Gastroesophageal sphincter (tissue), 4 donors: ENCODE results near the gene MTA1. TPM values are rescaled to one million over a fixed set of nuclear protein-coding genes. Genes with fewer than 3 reads are reported as not detected.

Experiments
- ATAC-seq: fragments of 150-250 bp; one replicate; pipeline ENCODE4 v1.9.1; 2016; ENCODE audit warnings: mild to moderate bottlenecking, moderate library complexity
- H3K27ac ChIP-seq, 4 donors: fragments of 200-600 bp; sonication (generic) in 3 of 4; 1 replicate in 3 of 4; 2 replicates in 1 of 4; pipeline ENCODE4 v1.5.1; 2016 to 2019
- H3K27me3 ChIP-seq: fragments of 200-600 bp; sonication (generic); one replicate; pipeline ENCODE4 v1.5.1; 2019
- H3K36me3 ChIP-seq, 2 donors: fragments of 200-600 bp; sonication (generic); one replicate each; pipeline ENCODE4 v1.5.1; 2019; ENCODE audit warnings: control low read depth in 1 of 2
- H3K4me1 ChIP-seq, 3 donors: fragments of 200-600 bp; sonication (generic); 1 replicate in 2 of 3; 2 replicates in 1 of 3; pipeline ENCODE4 v1.5.1; 2016 to 2019; ENCODE audit warnings: control low read depth in 2 of 3
- H3K4me3 ChIP-seq, 2 donors: fragments of 200-600 bp; sonication (generic); one replicate each; pipeline ENCODE4 v1.5.1; 2019; ENCODE audit warnings: mild to moderate bottlenecking in 1 of 2, moderate library complexity in 1 of 2
- H3K9me3 ChIP-seq, 3 donors: fragments of 200-600 bp; sonication (generic); one replicate each; pipeline ENCODE4 v1.5.1; 2017 to 2019; ENCODE audit warnings: control low read depth in 2 of 3
- CTCF ChIP-seq, 4 experiments: fragments of 200-600 bp in 2 of 4; fragments of 450-650 bp in 2 of 4; sonication (generic) in 1 of 4; IDR thresholded peaks; one replicate each; pipeline ENCODE4 v1.5.1; 2017 to 2019; ENCODE audit warnings: antibody characterized with exemption in 4 of 4, mild to moderate bottlenecking in 2 of 4, moderate library complexity in 2 of 4
- EP300 ChIP-seq: sonication (generic); formaldehyde crosslinking; IDR thresholded peaks from one replicate; pipeline ENCODE4 v1.6.1; 2017; ENCODE audit warnings: antibody characterized with exemption, mild to moderate bottlenecking
- POLR2A ChIP-seq, 2 donors: fragments of 450-650 bp; IDR thresholded peaks; one replicate each; pipeline ENCODE4 v1.6.1; 2017; ENCODE audit warnings: antibody characterized with exemption in 2 of 2, mild to moderate bottlenecking in 2 of 2, moderate library complexity in 1 of 2
- POLR2AphosphoS5 ChIP-seq: sonication (generic); formaldehyde crosslinking; IDR thresholded peaks from one replicate; pipeline ENCODE4 v1.6.1; 2017; ENCODE audit warnings: antibody characterized with exemption
- WGBS, 2 donors: methylation state at CpG; one replicate each; pipeline ENCODE4 v1.1.5; 2018; ENCODE audit warnings: low coverage in 1 of 2; 5-methylcytosine and 5-hydroxymethylcytosine counted together
- total RNA-seq, 4 donors: library from RNA; depleted of rRNA; stranded (reverse); fragments of >200 nt; gene quantifications; one replicate each; pipeline ENCODE4 v1.1.0, GENCODE V29; 2016

Gene MTA1
- total RNA-seq, 4 donors from 2014 or later = 48.0 to 83.5 (median 58.7) TPM

GRCh38 chr14:105467942-105468471, 48.4 kb downstream of the MTA1 start:
- TF ChIP-seq POLR2AphosphoS5 (no peak), EP300 (no peak), CTCF (IDR thresholded peaks at IDR 0.05) (no peak), POLR2A (IDR thresholded peaks at IDR 0.05) (no peak)
- no CpG with 5 or more reads among the region's 22 CpGs for WGBS, 2 donors
- H3K36me3 ChIP-seq = peaks cover 0 to 74% of the 10 kb centered on the region in 2 donors
- H3K4me1 ChIP-seq = peaks cover 3 to 57% (median 37%) of the 10 kb centered on the region in 3 donors
- no peaks in the 10 kb centered on the region for H3K27me3 ChIP-seq
- H3K27ac ChIP-seq = peak overlapping the region in 3 of 4 donors; percentile 78 to 96 (median 92)
- H3K9me3 ChIP-seq = no peaks in the 10 kb centered on the region
- no peak for ATAC-seq
- H3K4me3 ChIP-seq = no peak overlapping the region

GRCh38 chr14:105468621-105469241, 49.1 kb downstream of the MTA1 start:
- WGBS, 2 donors = 20% methylated on average over 1 of the region's 19 CpGs; no CpG with 5 or more reads in 1 of the 2 donors
- TF ChIP-seq CTCF (IDR thresholded peaks at IDR 0.05) (peak in 1 of 4 experiments; percentile 12), POLR2AphosphoS5 (no peak)
- ATAC-seq = peak; percentile 61

GRCh38 chr14:105469456-105470349, 50.1 kb downstream of the MTA1 start:
- no peaks in the 10 kb centered on the region for H3K27me3 ChIP-seq
- H3K4me1 ChIP-seq = peaks cover 3 to 69% (median 49%) of the 10 kb centered on the region in 3 donors
- no CpG with 5 or more reads among the region's 54 CpGs for WGBS, 2 donors
- TF ChIP-seq EP300 (no peak), CTCF (IDR thresholded peaks at IDR 0.05) (no peak), POLR2AphosphoS5 (no peak), POLR2A (IDR thresholded peaks at IDR 0.05) (no peak)
- H3K36me3 ChIP-seq = peaks cover 0 to 57% of the 10 kb centered on the region in 2 donors
- peak overlapping the region in 3 of 4 donors; percentile 78 to 96 (median 92) for H3K27ac ChIP-seq
- ATAC-seq = no peak
- no peaks in the 10 kb centered on the region for H3K9me3 ChIP-seq
- H3K4me3 ChIP-seq = no peak overlapping the region

More at GRCh38 chr14:105468621-105469241, 49.1 kb downstream of the MTA1 start:
- peaks cover 0 to 67% of the 10 kb centered on the region in 2 donors for H3K36me3 ChIP-seq
- no peaks in the 10 kb centered on the region for H3K9me3 ChIP-seq
- H3K4me3 ChIP-seq = no peak overlapping the region
- H3K27ac ChIP-seq = peak overlapping the region; percentile 8 to 96 (median 85)
- peaks cover 3 to 64% (median 45%) of the 10 kb centered on the region in 3 donors for H3K4me1 ChIP-seq
- H3K27me3 ChIP-seq = no peaks in the 10 kb centered on the region

- TF ChIP-seq EP300 (no peak), POLR2A (IDR thresholded peaks at IDR 0.05) (no peak), POLR2AphosphoS5 (no peak), CTCF (IDR thresholded peaks at IDR 0.05) (no peak)
- H3K27ac ChIP-seq = peak overlapping the region in 3 of 4 donors; percentile 92 to 99 (median 96)
- no peaks in the 10 kb centered on the region for H3K9me3 ChIP-seq
- H3K27me3 ChIP-seq = no peaks in the 10 kb centered on the region
- 50 to 66% methylated on average over 2 to 7 of the region's 34 CpGs for WGBS, 2 donors
- peaks cover 3 to 78% (median 49%) of the 10 kb centered on the region in 3 donors for H3K4me1 ChIP-seq
- no peak for ATAC-seq
- H3K36me3 ChIP-seq = peaks cover 0 to 48% of the 10 kb centered on the region in 2 donors
- H3K4me3 ChIP-seq = no peak overlapping the region
These were observed 51.0 kb downstream of the MTA1 start for GRCh38 chr14:105470350-105471296.
